DOHH2 (cell line): ENCODE measurements around the gene VPREB3.
"Not testable (repeated sequence)": the region's sequence is repeated elsewhere in the genome, so short reads cannot be mapped to it uniquely, and the experiment has no call there.

ENCODE experiments used
- H3F3A ChIP-seq: fragments of 200-600 bp; sonication (generic), shearing (Covaris generic); 2 replicates; pipeline ENCODE4 v1.6.0; 2016; ENCODE audit warnings: antibody characterized with exemption, mild to moderate bottlenecking; ENCODE audit not compliant: control insufficient read depth, insufficient read depth
- H3K27ac ChIP-seq: fragments of 200-600 bp; sonication (generic); 2 replicates; pipeline ENCODE4 v1.5.1; 2014; ENCODE audit warnings: low read depth, mild to moderate bottlenecking, low read length, moderate library complexity
- H3K27me3 ChIP-seq: fragments of 200-600 bp; sonication (generic); 2 replicates; pipeline ENCODE4 v1.6.1; 2014; ENCODE audit warnings: mild to moderate bottlenecking, low read length, mixed read lengths; ENCODE audit not compliant: control insufficient read depth
- H3K36me3 ChIP-seq: fragments of 200-600 bp; sonication (generic); 2 replicates; pipeline ENCODE4 v1.6.1; 2014; ENCODE audit warnings: mild to moderate bottlenecking, low read length, moderate library complexity, mixed read lengths; ENCODE audit not compliant: control insufficient read depth
- H3K4me1 ChIP-seq: fragments of 200-600 bp; sonication (generic); 2 replicates; pipeline ENCODE4 v1.6.1; 2014; ENCODE audit warnings: mild to moderate bottlenecking, low read length, mixed read lengths; ENCODE audit not compliant: control insufficient read depth
- H3K4me2 ChIP-seq: fragments of 200-600 bp; sonication (generic); 2 replicates; pipeline ENCODE4 v1.6.0; 2014; ENCODE audit warnings: mild to moderate bottlenecking, low read length, moderate library complexity
- H3K4me3 ChIP-seq: fragments of 200-600 bp; sonication (generic); 2 replicates; pipeline ENCODE4 v1.5.1; 2014; ENCODE audit warnings: mild to moderate bottlenecking, low read length, mixed read lengths
- H3K79me2 ChIP-seq: fragments of 200-600 bp; sonication (generic); 2 replicates; pipeline ENCODE4 v1.6.1; 2014; ENCODE audit warnings: mild to moderate bottlenecking, low read length, mixed read lengths; ENCODE audit not compliant: control insufficient read depth
- H3K9me2 ChIP-seq: fragments of 200-600 bp; sonication (generic); replicated peaks from 2 replicates; pipeline ENCODE4 v1.6.1; 2014; ENCODE audit warnings: mild to moderate bottlenecking, low read length, mixed read lengths; ENCODE audit not compliant: control insufficient read depth
- H3K9me3 ChIP-seq: fragments of 200-600 bp; sonication (generic); 2 replicates; pipeline ENCODE4 v1.6.1; 2014; ENCODE audit warnings: antibody characterized with exemption, low read length, mixed read lengths; ENCODE audit not compliant: control insufficient read depth, insufficient read depth
- H4K20me1 ChIP-seq: fragments of 200-600 bp; sonication (generic); 2 replicates; pipeline ENCODE4 v1.6.0; 2014; ENCODE audit warnings: low read depth, mild to moderate bottlenecking, antibody characterized with exemption, low read length, moderate library complexity; ENCODE audit not compliant: control insufficient read depth, insufficient read depth
- EZH2phosphoT487 ChIP-seq: fragments of 200-600 bp; sonication (generic); IDR thresholded peaks from 2 replicates; pipeline ENCODE4 v1.6.1; 2017; ENCODE audit warnings: borderline replicate concordance, mild to moderate bottlenecking, antibody characterized with exemption, low read length, moderate library complexity, mixed read lengths
- TF ChIP-seq, protein P1 (sequence below): fragments of 200-600 bp; sonication (generic); IDR thresholded peaks from one replicate; pipeline ENCODE4 v1.5.1; 2014; ENCODE audit warnings: antibody characterized with exemption, mild to moderate bottlenecking, low read depth, low read length; ENCODE audit not compliant: poor library complexity, severe bottlenecking

VPREB3 gene

DNA sequence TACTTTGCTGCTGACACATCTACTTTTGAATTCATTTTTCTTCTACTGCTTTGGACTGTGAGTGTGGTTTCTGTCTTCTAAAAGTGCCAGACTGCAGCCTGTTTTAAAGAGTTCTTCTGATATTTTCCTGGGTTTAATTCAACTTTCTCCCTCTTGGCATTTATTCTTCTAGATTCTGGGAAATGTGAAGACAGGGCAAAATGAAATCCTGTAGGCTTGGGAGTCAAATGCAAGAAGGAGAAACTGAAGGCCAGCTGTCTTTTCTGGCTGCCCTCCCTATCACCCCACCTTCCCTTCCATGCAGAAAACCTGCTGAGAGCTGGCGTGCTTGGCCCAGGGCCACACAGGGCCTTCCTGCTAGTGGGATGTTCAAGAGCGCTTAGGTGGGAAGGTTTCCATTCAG lies 10.9 kb downstream of the VPREB3 start:
- H4K20me1 ChIP-seq = no peaks in the 10 kb centered on the region
- no peak overlapping the region for H3K4me3 ChIP-seq
- no peaks in the 10 kb centered on the region for H3K9me2 ChIP-seq
- peaks cover 12% of the 10 kb centered on the region for H3K36me3 ChIP-seq
- H3K4me1 ChIP-seq = no peaks in the 10 kb centered on the region
- H3K27ac ChIP-seq = no peak overlapping the region
- H3F3A ChIP-seq = peaks cover 2% of the 10 kb centered on the region; the same call in 1 of the 2 replicates
- no peaks in the 10 kb centered on the region for H3K79me2 ChIP-seq
- H3K9me3 ChIP-seq = no peaks in the 10 kb centered on the region
- no peak overlapping the region for H3K4me2 ChIP-seq
- H3K27me3 ChIP-seq = no peaks in the 10 kb centered on the region
- TF ChIP-seq, protein P1, sequence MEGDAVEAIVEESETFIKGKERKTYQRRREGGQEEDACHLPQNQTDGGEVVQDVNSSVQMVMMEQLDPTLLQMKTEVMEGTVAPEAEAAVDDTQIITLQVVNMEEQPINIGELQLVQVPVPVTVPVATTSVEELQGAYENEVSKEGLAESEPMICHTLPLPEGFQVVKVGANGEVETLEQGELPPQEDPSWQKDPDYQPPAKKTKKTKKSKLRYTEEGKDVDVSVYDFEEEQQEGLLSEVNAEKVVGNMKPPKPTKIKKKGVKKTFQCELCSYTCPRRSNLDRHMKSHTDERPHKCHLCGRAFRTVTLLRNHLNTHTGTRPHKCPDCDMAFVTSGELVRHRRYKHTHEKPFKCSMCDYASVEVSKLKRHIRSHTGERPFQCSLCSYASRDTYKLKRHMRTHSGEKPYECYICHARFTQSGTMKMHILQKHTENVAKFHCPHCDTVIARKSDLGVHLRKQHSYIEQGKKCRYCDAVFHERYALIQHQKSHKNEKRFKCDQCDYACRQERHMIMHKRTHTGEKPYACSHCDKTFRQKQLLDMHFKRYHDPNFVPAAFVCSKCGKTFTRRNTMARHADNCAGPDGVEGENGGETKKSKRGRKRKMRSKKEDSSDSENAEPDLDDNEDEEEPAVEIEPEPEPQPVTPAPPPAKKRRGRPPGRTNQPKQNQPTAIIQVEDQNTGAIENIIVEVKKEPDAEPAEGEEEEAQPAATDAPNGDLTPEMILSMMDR = no peak
- TF ChIP-seq EZH2phosphoT487 = no peak

- Histone ChIP-seq H3K27me3 (no peaks in the 10 kb centered on the region), H3K4me3 (no peak overlapping the region), H3K4me2 (no peak overlapping the region), H3K36me3 (peaks cover 12% of the 10 kb centered on the region), H3K9me2 (no peaks in the 10 kb centered on the region), H4K20me1 (no peaks in the 10 kb centered on the region), H3K27ac (no peak overlapping the region), H3K9me3 (no peaks in the 10 kb centered on the region), H3F3A (peaks cover 2% of the 10 kb centered on the region), H3K79me2 (no peaks in the 10 kb centered on the region), H3K4me1 (no peaks in the 10 kb centered on the region)
- no peak for TF ChIP-seq EZH2phosphoT487
- TF ChIP-seq, protein P1 = no peak
Observed at GRCh38 chr22:23742505-23743264, 11.5 kb downstream of the VPREB3 start.

DNA sequence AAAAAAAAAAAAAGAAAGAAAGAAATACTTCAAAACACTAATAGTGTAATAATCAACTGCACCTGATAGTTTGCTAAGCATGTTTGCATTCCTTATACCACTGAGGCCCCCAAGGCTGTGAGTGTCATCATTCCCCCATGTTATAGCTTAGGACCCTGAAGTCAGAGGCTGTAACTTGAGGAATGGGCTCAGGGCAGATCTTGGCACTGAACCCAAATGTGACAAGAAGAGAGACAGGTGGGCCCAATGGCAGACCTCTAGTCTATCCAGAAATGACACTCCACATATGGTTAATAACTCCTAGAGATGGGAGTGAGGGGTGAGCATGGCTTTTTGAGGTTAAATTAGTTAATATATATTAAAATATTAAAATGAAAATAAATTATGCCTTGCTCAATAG lies 16.5 kb downstream of the VPREB3 start:
- Histone ChIP-seq H3F3A (peaks cover 2% of the 10 kb centered on the region), H3K9me2 (no peaks in the 10 kb centered on the region), H3K4me2 (no peak overlapping the region), H3K4me3 (no peak overlapping the region), H3K36me3 (no peaks in the 10 kb centered on the region), H4K20me1 (no peaks in the 10 kb centered on the region), H3K79me2 (no peaks in the 10 kb centered on the region), H3K9me3 (no peaks in the 10 kb centered on the region), H3K27ac (no peak overlapping the region), H3K4me1 (no peaks in the 10 kb centered on the region), H3K27me3 (no peaks in the 10 kb centered on the region)
- TF ChIP-seq, protein P1 = no peak

DNA sequence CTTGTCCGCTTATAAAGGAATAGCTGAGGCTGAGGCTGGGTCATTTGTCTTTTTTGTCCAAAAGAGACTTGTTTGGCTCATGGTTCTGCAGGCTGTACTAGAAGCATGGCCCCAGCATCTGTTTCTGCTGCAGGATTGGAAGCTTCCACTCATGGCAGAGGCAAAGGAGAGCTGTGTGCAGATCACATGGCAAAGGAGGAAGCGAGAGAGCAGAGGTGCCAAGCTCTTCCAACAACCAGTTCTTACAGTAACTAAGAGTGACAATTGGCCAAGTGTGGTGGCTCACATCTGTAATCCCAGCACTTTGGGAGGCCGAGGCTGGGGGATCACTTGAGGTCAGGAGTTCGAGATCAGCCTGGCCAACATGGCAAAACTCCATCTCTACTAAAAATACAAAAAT lies 26.1 kb downstream of the VPREB3 start:
- H4K20me1 ChIP-seq, H3K79me2 ChIP-seq, H3F3A ChIP-seq, H3K9me3 ChIP-seq, H3K9me2 ChIP-seq, H3K4me3 ChIP-seq, H3K4me2 ChIP-seq, H3K4me1 ChIP-seq, H3K27ac ChIP-seq, H3K36me3 ChIP-seq: not testable (repeated sequence)
- peaks cover 11% of the 10 kb centered on the region for H3K27me3 ChIP-seq
